ENCODE measurements around the gene TPP2.

TPP2 gene

GRCh38 chr13:102597029-102597961, 509 bp downstream of the TPP2 start:
- no peak for DNase-seq

DNA sequence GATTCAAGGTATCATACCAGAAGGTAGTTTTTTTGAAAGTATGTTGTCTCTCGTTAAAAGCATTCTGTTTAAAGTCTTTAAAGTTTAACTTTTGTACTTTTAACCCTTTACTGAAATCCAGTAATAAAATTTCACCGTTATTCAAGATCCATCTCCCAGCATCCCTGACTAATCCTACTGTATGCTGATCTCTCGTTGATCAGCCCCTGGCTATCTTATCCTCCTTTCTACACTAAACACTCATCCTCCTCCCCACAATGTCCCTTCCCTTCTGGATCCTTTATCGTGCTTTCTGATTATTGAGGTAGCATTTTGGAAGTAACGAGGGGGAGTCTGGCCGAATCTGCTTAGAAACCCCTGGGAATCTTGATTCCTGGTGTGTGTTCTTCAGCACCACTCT, 1.3 kb downstream of the TPP2 start:
- no peak for DNase-seq

DNA sequence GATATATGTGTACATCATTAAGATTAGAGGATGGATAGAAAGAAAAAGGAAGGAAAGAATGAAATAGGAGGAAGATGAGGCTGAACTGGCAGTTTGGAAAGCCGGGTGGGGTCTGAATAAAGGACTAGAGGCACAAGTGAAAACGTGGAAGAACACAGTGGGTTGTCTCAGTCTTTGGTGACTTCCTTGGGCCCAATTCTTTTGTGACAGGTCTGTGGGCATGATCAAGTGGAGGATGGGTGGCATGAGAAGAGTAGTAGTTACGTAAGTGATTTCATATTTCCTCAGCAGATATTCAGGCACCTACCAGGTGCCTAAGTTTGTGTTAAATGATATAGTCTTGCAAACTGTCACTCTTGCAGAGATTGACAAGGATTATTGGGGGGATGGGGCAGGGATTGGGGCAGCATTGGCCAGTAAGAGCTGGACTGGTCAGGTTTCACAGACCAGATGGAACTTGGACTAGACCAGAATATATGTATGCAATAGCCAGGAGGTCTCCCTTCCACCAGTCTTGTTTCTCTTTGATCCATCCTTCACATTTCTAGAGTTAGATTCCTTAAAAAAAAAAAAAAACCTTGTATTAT, 2.7 kb downstream of the TPP2 start:
- no peak for DNase-seq

DNA sequence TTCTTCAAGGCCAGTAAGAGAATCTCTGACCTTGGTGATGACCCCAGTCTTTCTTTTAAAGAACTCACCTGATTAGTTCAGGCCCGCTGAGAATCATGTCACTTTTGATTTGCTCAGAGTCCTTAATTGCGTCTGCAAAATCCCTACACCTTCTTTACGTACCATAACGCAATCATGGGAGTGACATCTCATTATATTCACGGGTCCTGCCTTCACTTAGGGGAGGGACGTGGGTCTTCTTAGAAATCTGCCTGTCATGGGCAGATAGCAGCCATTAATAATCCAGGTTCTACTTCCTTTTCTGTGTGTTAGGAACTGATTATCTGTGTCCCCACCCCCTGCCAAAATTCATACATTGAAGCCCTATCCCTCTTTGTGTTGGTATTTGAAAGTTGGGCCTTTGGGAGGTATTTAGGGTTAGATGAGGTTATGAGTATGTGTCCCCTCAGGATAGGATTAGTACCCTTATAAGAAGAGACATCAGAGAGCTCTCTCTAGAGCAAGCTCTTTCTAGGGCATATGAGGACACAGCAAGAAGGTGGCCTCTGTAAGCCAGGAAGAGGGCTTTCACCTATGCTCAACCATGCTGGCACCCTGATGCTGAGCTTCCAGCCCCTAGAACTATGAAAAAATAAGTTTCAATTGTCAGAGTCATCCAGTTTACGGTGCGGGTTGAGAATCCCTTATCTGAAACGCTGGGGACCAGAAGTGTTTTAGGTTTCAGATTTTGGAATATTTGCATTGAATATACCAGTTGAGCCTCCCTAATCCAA, 9.9 kb downstream of the TPP2 start:
- no peak for DNase-seq

DNA sequence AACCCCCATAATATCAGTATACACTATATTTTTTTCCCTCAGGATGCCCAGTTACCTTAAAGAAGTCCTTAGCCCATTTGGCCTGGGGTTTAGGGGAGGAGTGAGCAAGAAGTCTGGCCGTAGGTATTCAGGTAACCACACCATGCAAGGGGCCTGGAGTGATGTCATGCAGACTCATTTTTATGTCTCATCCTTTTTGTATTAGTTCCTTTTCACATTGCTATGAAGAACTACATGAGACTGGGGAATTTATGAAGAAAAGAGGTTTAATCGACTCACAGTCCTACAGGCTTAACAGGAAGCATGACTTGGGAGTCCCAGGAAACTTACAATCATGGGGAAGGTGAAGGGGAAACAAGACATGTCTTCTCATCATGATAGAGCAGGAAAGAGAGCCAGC, 12.2 kb downstream of the TPP2 start:
- no peak for DNase-seq

GRCh38 chr13:102609696-102610095, 12.9 kb downstream of the TPP2 start:
- DNase-seq: no peak

DNA sequence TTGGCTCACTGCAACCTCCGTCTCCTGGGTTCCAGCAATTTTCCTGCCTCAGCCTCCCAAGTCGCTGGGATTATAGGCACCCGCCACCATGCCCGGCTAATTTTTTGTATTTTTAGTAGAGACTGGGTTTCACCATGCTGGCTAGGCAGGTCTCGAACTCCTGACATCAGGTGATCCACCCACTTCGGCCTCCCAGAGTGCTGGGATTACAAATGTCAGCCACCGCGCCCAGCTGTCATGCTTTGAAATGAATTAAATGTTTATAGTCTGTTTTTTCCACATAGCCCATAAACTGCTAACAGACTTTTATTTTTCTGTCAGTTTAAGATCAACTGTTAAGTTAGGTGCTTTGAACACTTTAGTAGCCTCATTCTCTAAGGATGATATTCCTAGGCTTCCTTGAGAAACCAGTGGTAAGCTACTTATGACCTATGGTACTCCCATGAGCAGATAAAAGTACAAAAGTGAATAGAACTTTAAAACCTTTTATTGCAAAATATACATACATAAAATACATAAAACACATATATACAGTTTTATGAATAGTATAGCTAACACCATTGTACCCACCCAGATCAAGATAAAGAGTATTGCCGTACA, 13.6 kb downstream of the TPP2 start:
- no peak for DNase-seq

DNA sequence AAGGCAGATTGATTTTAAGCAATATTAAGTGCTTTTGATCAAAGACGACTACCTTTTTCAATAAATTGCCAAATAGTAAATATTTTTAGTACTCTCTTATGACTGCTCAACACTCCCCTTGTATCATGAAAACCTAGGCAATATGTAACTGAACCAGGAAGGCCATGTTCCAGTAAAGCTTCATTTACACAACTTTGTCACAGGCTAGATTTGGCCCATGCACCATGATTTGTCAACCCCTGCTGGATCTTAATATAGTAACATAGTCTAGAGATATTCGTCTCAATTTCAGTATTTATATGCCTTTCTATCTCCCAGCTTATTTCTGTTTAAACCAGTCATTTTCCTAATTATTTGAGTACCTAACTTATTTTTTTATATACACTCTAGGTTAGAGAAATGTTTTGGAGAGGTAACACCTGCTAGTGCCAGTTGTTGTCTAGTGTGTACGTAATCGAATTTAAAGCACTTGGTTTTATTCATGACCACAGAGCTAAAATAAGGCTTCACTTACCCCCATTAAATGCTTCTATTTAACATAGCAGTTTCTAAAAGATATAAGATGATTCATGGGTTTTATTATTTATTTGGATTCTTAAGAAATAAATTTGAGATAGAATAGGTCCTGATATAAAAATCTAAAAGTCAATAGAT, 21.0 kb downstream of the TPP2 start:
- DNase-seq: no peak

DNA sequence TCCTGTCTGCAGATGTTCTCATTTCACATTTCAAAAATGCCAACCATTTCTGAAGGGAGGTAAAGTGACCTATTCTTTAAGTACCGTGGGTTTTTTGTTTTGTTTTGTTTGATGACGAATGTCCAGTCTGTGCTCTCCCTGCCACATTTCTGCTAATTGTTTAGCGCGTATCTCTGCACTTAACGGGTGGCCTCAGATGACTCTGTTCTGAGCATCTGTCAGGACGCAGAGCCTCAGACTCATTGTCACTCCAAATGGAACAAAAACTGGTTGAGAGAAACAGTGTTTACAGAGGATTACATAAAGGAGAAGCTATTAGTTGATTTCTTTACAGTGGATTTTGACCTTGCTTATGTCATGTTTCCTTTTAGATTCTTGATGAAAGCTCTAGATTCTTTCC, 23.7 kb downstream of the TPP2 start:
- DNase-seq: no peak

DNA sequence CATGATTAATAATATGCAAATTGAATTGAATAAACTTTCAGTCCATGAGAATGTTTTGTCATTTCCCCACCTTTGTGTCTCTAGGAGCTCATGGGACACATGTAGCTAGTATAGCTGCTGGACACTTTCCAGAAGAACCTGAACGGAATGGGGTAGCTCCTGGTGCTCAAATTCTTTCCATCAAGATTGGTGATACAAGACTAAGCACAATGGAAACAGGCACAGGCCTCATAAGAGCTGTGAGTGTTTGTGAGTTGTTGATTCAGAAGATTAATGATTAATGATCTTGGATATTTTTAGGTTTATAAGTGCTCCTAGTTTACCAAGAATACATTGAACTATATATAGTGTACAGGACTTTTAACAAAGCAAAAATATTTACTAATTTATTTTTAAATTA, 30.1 kb downstream of the TPP2 start:
- DNase-seq: no peak

DNA sequence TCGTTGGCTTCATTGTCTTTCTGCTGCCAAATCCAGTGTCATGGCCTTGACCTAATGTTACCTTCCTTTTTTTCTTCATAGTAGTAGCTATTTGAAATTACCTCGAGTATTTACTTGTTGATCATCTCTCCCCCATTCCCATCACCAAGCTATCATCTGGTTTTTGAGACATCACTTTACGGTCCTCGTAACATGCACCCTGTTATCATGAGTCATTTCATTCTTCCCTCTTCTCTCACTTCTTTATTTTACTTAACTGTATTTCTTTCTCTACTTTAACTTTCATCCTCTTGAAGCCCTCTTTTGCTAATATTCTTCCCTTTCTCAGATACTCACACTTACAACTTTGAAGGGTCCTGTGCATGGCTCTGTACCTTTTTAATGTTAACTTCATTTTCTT, 31.8 kb downstream of the TPP2 start:
- DNase-seq: no peak

DNA sequence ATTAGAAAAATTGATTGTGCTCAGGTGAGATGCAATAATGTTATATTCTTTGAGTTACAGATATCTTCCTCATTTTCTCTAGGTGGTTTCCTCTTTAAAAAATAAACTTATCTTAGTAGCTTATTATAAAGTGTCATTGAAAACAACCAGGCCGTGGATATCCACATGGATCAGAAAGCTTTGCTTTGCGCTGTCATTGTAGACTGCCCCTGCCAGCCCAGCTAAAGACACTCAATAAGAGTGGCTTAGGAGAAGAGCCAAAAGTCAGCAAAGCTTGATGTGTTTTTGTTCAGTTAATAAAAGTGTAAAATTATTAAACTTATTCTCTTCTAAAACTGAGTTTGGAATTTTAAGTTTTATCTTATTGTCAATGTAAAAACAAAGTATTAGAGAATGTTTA, 34.4 kb downstream of the TPP2 start:
- DNase-seq: no peak

DNA sequence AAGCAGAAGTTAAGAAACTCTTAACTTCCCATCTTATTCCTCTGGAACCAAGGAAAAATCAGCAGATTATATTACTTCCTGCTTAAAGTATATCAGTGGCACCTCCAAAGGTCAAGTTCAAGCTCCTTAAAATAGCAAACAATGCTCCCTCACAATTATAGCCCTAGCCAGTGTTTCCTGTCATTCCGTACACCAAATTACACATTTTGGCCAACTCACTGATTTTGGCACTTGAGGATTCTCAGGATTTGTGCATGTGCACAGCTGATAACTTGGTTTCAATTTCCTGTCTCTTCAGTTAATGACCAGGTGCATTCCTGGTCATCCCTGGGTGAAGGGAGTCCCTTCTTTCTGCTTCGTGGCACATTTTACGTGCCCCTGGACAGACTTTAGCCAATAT, 42.0 kb downstream of the TPP2 start:
- DNase-seq: no peak

GRCh38 chr13:102642029-102642428, 45.2 kb downstream of the TPP2 start:
- DNase-seq: no peak

DNA sequence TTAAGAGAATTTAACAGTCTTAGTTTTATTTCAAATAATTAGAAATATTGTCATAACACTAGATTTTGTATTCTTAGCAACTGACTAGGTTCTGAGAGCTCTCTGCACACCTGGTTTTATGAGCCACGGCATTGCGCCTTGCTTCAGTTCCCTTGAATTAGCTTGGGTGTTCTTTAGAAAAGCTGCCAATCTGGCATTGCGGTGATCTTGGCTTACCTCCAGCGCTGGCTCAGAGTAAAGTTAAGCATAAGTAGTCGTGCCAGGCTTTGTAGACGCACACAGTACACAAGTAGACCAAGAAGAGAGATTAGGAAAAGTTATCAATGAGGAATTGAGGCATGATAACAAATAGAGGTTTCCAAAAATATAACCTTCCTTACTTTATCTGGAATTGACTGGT, 45.7 kb downstream of the TPP2 start:
- DNase-seq: no peak

- DNase-seq: no peak
Measured at GRCh38 chr13:102643656-102644055, 46.9 kb downstream of the TPP2 start.

- DNase-seq: no peak
Measured at GRCh38 chr13:102645701-102646100, 48.9 kb downstream of the TPP2 start.

GRCh38 chr13:102648046-102648445, 51.3 kb downstream of the TPP2 start:
- DNase-seq: no peak

DNA sequence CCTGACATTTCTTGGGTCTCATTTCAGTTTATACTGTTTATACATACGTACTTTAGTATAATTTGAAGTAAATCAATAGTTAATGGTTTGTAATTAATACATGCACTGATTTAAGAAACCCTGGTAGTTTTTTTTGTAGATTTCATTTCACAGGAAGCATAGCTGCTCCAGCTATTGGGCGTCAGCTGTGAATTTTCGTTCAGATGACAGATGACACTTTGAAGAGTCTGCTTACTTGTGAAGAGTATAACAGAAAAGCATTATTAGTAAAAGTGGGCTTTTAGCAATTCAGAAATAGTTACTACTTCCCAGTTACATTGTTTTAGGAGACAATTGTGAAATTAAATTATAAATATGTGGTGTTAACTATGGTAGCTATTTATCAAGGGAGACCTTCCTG, 53.7 kb downstream of the TPP2 start:
- DNase-seq: no peak

DNA sequence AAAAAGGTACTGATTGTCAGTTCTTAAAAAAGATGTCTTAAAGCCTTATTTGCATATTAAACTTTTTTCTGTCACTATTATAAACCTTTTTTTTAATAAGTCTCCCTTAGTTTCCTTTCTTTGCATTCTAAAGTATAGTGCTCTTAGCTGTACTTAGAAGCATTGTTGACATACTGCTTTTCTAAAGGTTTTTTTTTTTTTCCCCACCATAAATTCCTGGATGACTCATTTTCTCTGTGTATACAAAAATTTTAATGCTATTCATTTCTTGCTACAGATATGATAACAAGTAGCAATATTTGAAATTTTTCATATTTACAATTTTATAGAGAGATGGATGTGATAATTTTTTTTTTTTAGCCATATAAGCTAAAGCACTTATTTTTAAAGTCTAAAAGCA, 54.6 kb downstream of the TPP2 start:
- DNase-seq: no peak

- DNase-seq: no peak
Measured at GRCh38 chr13:102651892-102652291, 55.1 kb downstream of the TPP2 start.

- DNase-seq: no peak
Measured at GRCh38 chr13:102654756-102655155, 58.0 kb downstream of the TPP2 start.

GRCh38 chr13:102657630-102658029, 60.8 kb downstream of the TPP2 start:
- DNase-seq: no peak
